Epithelial cell of proximal tubule (primary cell): ENCODE data around the gene YWHAH. TPM values are rescaled to one million over a fixed set of nuclear protein-coding genes. Genes with fewer than 3 reads are reported as not detected.
"Not testable (repeated sequence)": the region's sequence is repeated elsewhere in the genome, so short reads cannot be mapped to it uniquely, and the experiment has no call there.

ENCODE experiments used
- DNase-seq: peaks from one replicate; pipeline ENCODE4 v3.0.0-alpha.2; 2011; ENCODE audit warnings: low read depth
- H3K4me3 ChIP-seq: 2 replicates; pipeline ENCODE4 v1.5.1; 2011; ENCODE audit warnings: low read depth, mild to moderate bottlenecking, low read length
- total RNA-seq: library from RNA; depleted of rRNA; stranded (reverse); fragments of >200 nt; gene quantifications from 2 replicates; pipeline ENCODE4 v1.2.3, GENCODE V29; 2015
- TF ChIP-seq, protein P1 (sequence below): conservative IDR thresholded peaks from 2 replicates; pipeline ENCODE4 v1.5.1; 2012; ENCODE audit warnings: low read depth, mild to moderate bottlenecking, low read length

Gene YWHAH
- total RNA-seq, 1 donor from 2014 or later = 276 TPM

- no peak overlapping the region for H3K4me3 ChIP-seq
- DNase-seq = no peak
- TF ChIP-seq, protein P1, sequence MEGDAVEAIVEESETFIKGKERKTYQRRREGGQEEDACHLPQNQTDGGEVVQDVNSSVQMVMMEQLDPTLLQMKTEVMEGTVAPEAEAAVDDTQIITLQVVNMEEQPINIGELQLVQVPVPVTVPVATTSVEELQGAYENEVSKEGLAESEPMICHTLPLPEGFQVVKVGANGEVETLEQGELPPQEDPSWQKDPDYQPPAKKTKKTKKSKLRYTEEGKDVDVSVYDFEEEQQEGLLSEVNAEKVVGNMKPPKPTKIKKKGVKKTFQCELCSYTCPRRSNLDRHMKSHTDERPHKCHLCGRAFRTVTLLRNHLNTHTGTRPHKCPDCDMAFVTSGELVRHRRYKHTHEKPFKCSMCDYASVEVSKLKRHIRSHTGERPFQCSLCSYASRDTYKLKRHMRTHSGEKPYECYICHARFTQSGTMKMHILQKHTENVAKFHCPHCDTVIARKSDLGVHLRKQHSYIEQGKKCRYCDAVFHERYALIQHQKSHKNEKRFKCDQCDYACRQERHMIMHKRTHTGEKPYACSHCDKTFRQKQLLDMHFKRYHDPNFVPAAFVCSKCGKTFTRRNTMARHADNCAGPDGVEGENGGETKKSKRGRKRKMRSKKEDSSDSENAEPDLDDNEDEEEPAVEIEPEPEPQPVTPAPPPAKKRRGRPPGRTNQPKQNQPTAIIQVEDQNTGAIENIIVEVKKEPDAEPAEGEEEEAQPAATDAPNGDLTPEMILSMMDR = no peak
These were observed 27.8 kb downstream of the YWHAH start for GRCh38 chr22:31972180-31972579.

DNA sequence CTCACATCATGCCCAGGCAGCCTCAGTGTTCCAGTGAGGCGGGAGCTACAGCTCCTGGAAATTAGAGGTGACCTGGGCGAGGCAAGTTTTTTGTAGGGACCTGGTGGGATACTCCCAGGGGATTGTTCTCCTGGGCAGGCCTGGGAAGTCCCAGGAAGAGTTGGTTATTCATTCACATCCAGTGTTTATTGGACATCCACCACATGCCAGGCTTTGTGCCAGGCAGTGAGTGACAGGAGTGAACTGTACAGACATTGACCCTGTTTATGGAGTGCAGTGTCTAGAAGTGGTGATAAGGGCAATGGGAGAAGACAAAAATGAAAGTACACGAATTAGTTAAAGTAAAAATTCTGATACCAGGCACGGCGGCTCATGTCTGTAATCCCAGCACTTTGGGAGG, 29.4 kb downstream of the YWHAH start:
- TF ChIP-seq, protein P1 = no peak
- DNase-seq = peak; percentile 61
- H3K4me3 ChIP-seq = no peak overlapping the region

DNA sequence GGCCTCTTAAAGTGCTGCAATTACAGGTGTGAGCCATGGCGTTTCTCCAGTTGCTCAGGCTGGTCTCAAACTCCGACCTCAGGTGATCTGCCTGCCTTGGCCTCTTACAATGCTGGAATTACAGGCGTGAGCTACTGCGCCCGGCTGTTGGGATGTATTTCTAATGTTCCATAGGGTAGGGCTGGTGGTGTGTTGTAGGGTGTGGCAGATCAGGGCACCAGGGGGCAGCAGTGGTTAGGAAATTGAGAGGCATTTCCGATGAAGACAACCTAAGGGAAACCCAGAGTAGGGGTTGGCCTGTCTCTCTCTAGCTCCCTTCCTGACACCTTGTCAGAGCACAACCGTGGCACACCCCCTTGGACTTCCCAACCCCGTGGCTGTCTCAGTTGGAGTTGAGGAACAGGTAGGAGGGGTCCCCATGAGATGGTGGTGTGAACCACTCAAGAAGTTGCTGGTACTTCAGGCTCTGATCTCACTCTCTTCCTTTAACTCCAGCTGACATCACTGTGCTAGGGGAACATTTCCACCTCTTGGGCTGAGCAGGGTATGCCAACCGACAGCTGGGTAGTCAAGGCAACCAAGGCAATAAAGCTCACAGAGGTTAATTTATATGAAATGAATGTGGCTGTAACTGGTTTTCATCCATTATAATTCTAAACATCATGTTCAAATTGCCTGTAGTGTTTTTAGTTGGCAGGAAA, 33.0 kb downstream of the YWHAH start:
- no peak overlapping the region for H3K4me3 ChIP-seq
- no peak for DNase-seq
- TF ChIP-seq, protein P1 = peak; percentile 91

DNA sequence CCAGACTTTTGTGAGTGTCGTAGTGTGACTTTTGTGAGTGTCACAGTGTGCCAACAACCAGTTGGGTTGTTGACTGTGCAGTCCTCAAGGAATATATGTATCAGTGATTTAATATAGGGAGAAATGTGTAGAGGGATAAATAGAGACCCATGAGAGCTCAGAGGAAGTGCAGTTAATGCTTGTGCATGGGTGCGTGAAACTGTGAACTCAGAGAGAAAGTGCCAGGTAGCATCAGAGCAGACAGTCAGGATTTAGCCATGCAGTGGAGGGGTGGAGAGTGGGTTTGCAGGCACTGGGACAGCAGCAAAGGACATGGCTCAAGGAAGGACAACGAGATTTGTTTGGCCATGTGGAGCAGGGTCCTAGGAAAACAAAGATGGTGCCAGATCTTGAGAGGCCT, 33.6 kb downstream of the YWHAH start:
- no peak overlapping the region for H3K4me3 ChIP-seq
- no peak for DNase-seq
- TF ChIP-seq, protein P1 = no peak

DNA sequence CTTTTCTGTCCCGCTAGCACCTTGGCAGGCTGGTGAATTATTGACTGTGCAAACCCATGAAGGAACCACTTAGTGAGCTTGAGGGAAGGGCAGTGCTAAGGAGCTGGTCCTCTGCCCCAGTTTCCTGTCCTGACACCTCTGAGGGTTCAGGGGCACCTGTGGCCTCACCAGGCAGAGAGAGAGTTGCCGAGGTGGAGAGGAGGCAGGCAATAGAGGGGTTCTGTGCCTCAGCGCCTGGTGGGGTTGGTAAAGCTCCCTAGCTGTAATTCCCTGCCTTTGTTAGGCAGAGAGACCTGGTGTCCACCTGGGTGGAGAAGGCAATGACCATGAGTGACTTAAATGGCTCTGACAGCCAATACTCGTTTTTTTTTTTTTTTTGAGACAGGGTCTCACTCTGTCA, 36.3 kb downstream of the YWHAH start:
- TF ChIP-seq, protein P1 = no peak
- DNase-seq = no peak
- no peak overlapping the region for H3K4me3 ChIP-seq

- not testable (repeated sequence) for DNase-seq, H3K4me3 ChIP-seq
These were observed 37.6 kb downstream of the YWHAH start for GRCh38 chr22:31981976-31982375.

GRCh38 chr22:31983911-31984656, 39.7 kb downstream of the YWHAH start:
- H3K4me3 ChIP-seq = no peak overlapping the region
- DNase-seq = no peak
- TF ChIP-seq, protein P1 = no peak
